NB4 (cell line): ENCODE data around the gene DNAH11.

Source experiments
- DNase-seq: peaks from one replicate; pipeline ENCODE4 v3.0.0; 2010; ENCODE audit warnings: low read depth
- H3K4me3 ChIP-seq: one replicate; pipeline ENCODE4 v1.5.1; 2011; ENCODE audit warnings: mild to moderate bottlenecking, low read depth, low read length, moderate library complexity
- MYC ChIP-seq: IDR thresholded peaks from 2 replicates; pipeline ENCODE4 v1.6.1; 2011; ENCODE audit warnings: low read depth, low read length
- POLR2A ChIP-seq: IDR thresholded peaks from 2 replicates; pipeline ENCODE4 v1.6.1; 2011; ENCODE audit warnings: mild to moderate bottlenecking; ENCODE audit not compliant: insufficient read length; ENCODE audit errors: extremely low read depth
- TF ChIP-seq, protein P1 (sequence below): IDR thresholded peaks from 2 replicates; pipeline ENCODE4 v1.6.1; 2011; ENCODE audit warnings: low read depth, low read length
- TF ChIP-seq, protein P2 (sequence below): IDR thresholded peaks from one replicate; pipeline ENCODE4 v1.5.1; 2012; ENCODE audit warnings: low read depth, low read length

The DNAH11 gene

GRCh38 chr7:21642422-21642821, 99.6 kb downstream of the DNAH11 start:
- TF ChIP-seq, protein P1, sequence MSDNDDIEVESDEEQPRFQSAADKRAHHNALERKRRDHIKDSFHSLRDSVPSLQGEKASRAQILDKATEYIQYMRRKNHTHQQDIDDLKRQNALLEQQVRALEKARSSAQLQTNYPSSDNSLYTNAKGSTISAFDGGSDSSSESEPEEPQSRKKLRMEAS, result no peak
- TF ChIP-seq POLR2A (no peak), MYC (no peak)
- TF ChIP-seq, protein P2, sequence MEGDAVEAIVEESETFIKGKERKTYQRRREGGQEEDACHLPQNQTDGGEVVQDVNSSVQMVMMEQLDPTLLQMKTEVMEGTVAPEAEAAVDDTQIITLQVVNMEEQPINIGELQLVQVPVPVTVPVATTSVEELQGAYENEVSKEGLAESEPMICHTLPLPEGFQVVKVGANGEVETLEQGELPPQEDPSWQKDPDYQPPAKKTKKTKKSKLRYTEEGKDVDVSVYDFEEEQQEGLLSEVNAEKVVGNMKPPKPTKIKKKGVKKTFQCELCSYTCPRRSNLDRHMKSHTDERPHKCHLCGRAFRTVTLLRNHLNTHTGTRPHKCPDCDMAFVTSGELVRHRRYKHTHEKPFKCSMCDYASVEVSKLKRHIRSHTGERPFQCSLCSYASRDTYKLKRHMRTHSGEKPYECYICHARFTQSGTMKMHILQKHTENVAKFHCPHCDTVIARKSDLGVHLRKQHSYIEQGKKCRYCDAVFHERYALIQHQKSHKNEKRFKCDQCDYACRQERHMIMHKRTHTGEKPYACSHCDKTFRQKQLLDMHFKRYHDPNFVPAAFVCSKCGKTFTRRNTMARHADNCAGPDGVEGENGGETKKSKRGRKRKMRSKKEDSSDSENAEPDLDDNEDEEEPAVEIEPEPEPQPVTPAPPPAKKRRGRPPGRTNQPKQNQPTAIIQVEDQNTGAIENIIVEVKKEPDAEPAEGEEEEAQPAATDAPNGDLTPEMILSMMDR, result no peak
- H3K4me3 ChIP-seq, result no peak overlapping the region
- no peak for DNase-seq

DNA sequence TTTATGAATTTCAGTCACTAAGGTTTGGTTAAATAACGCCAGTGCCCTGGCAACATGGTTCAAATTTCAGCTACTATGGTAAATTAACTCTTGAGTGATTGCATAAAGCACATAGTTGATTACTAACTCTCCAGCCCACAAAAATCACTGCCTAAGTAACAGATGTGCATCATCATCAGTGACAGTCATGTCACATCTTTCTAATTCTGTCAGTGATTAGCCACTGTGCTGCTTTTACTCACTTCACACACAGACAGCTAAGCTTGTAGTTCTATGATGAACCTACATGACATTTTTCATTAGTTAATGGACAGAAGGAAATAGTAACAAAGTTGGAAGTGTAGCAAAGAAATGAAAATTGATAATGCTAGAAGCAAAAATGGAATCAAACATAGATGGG, 108.9 kb downstream of the DNAH11 start:
- DNase-seq, result no peak
- TF ChIP-seq POLR2A (no peak), MYC (no peak)
- TF ChIP-seq, protein P1, result no peak
- TF ChIP-seq, protein P2, result no peak

DNA sequence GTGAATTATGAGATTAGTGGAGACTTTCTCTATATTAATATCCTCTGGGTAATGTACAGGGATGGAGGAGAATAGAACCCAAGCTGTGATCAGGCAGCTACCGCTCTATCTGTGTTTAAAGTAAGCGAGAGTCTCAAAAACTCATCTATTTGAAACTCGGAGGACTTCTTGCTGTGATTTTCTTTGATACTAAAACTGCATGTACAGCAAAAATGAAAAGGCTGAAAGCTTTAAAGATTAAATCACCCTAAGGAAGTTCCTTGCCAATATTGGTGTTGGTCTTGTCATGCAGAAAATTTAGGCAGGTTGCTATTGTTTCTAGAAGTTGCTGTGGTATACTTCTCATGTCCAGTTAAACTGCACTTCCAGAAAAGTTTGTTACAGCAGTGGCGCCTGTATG, 110.8 kb downstream of the DNAH11 start:
- no peak for DNase-seq
- TF ChIP-seq POLR2A (no peak), MYC (no peak)
- TF ChIP-seq, protein P2, result no peak
- TF ChIP-seq, protein P1, result no peak
- H3K4me3 ChIP-seq, result no peak overlapping the region

More for the DNA sequence above, 108.9 kb downstream of the DNAH11 start:
- H3K4me3 ChIP-seq, result no peak overlapping the region

DNA sequence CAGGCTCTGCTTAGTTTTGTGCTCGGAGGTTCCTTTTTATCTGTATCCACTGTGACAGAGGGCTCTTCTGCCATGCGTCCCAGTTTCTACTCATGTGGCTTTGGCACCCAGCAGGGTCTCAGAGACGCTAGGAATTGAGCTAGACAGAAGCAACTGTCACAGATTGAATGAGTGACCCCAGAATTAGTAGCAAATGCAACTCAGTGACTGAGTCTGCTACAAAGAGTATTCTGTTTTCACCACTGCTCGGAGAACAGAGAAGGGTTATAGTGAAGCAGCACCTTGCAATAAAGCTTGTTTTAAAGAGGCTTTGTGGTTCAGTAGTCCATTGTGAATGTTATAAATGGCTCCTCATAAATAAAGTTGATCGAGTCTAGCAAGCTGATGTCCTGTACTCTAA, 113.2 kb downstream of the DNAH11 start:
- no peak for TF ChIP-seq MYC
- TF ChIP-seq, protein P1, result no peak
- no peak for TF ChIP-seq POLR2A
- TF ChIP-seq, protein P2, result no peak

GRCh38 chr7:21656796-21657195, 114.0 kb downstream of the DNAH11 start:
- no peak for TF ChIP-seq MYC
- TF ChIP-seq, protein P1, result no peak
- no peak for TF ChIP-seq POLR2A
- TF ChIP-seq, protein P2, result no peak
- H3K4me3 ChIP-seq, result no peak overlapping the region
- no peak for DNase-seq

More for the DNA sequence above, 113.2 kb downstream of the DNAH11 start:
- no peak overlapping the region for H3K4me3 ChIP-seq
- no peak for DNase-seq
